Endothelial cell of umbilical vein (primary cell): ENCODE data around the gene GPR78. TPM values are rescaled to one million over a fixed set of nuclear protein-coding genes. Genes with fewer than 3 reads are reported as not detected.

Experiments
- BruUV-seq: library from RNA; stranded (reverse); fragments of 400-500 nt; replicated peaks from 2 replicates; lab custom pipeline; 2021; lab: Mats Ljungman, UMichigan
- CTCF ChIA-PET: fragments of 300-600, 350-600 bp; sonication (Branson Sonifier 250); formaldehyde crosslinking; loops from one replicate; lab custom pipeline; 2021; ENCODE audit warnings: antibody characterized with exemption, inconsistent platforms; lab: Charles Lee
- POLR2A ChIA-PET: fragments of 300-600, 350-600 bp; sonication (Branson Sonifier 250); formaldehyde crosslinking; loops from one replicate; lab custom pipeline; 2021; ENCODE audit warnings: antibody characterized with exemption, inconsistent platforms; lab: Charles Lee
- DNase-seq: peaks from one replicate; pipeline ENCODE4 v3.0.0-alpha.2; 2011; ENCODE audit warnings: low read depth, low spot score
- FAIRE-seq: peaks from 2 replicates; lab custom pipeline; 2011; peaks lifted over from hg19 to GRCh38; lab: Jason Lieb, UNC
- H2AFZ ChIP-seq: 2 replicates; pipeline ENCODE4 v1.6.0; 2012; ENCODE audit warnings: low read depth, low read length, control low read depth, inconsistent platforms
- H3K27ac ChIP-seq: 2 replicates; pipeline ENCODE4 v1.5.1; 2011; ENCODE audit warnings: low read depth, mild to moderate bottlenecking, control low read depth, low read length, moderate library complexity; ENCODE audit not compliant: insufficient read depth
- H3K27me3 ChIP-seq, 2 experiments: 2 replicates each; pipeline versions ENCODE4 v1.6.0 to v1.6.1; 2011; ENCODE audit warnings: low read length in 2 of 2, mixed read lengths in 1 of 2; ENCODE audit not compliant: control insufficient read depth in 2 of 2, insufficient read depth in 2 of 2
- H3K36me3 ChIP-seq, 2 experiments: 2 replicates in 1 of 2; 3 replicates in 1 of 2; pipeline ENCODE4 v1.5.1; 2011; ENCODE audit warnings: low read length in 2 of 2, mild to moderate bottlenecking in 1 of 2, moderate library complexity in 1 of 2; ENCODE audit not compliant: control insufficient read depth in 2 of 2, insufficient read depth in 2 of 2; ENCODE audit errors: extremely low read depth in 1 of 2
- H3K4me1 ChIP-seq: 3 replicates; pipeline ENCODE4 v1.5.1; 2011; ENCODE audit warnings: mild to moderate bottlenecking, low read length; ENCODE audit not compliant: control insufficient read depth, insufficient read depth; ENCODE audit errors: extremely low read depth
- H3K4me2 ChIP-seq: 2 replicates; pipeline ENCODE4 v1.6.1; 2011; ENCODE audit warnings: low read length, control low read depth, mixed read lengths; ENCODE audit not compliant: insufficient read depth
- H3K4me3 ChIP-seq, 3 experiments: fragments of 200-600 bp in 1 of 3; sonication (generic), shearing (Covaris generic) in 1 of 3; replicated peaks in 1 of 3; 2 replicates each; pipeline ENCODE4 v1.5.1; 2011 to 2016; ENCODE audit warnings: control low read depth in 3 of 3, low read length in 3 of 3, mild to moderate bottlenecking in 2 of 3, inconsistent platforms in 1 of 3, low read depth in 1 of 3, moderate library complexity in 1 of 3; ENCODE audit not compliant: insufficient read depth in 1 of 3
- H3K79me2 ChIP-seq: 2 replicates; pipeline ENCODE4 v1.6.0; 2012; ENCODE audit warnings: low read length, inconsistent platforms; ENCODE audit not compliant: control insufficient read depth, insufficient read depth
- H3K9ac ChIP-seq: replicated peaks from 2 replicates; pipeline ENCODE3; 2011; ENCODE audit warnings: low read length, control low read depth; ENCODE audit not compliant: insufficient read depth; ENCODE audit errors: extremely low read depth
- H3K9me1 ChIP-seq: replicated peaks from 3 replicates; pipeline ENCODE4 v1.6.0; 2011; ENCODE audit warnings: mild to moderate bottlenecking, low read length; ENCODE audit not compliant: control insufficient read depth, insufficient read depth; ENCODE audit errors: extremely low read depth
- H3K9me3 ChIP-seq: replicated peaks from 2 replicates; pipeline ENCODE4 v1.5.1; 2012; ENCODE audit warnings: low read length, inconsistent platforms; ENCODE audit not compliant: control insufficient read depth, insufficient read depth
- H4K20me1 ChIP-seq: replicated peaks from 2 replicates; pipeline ENCODE3; 2011; ENCODE audit warnings: mild to moderate bottlenecking, low read length; ENCODE audit not compliant: control insufficient read depth, insufficient read depth; ENCODE audit errors: extremely low read depth
- CTCF ChIP-seq, 2 donors: IDR thresholded peaks; 1 replicate in 1 of 2; 2 replicates in 1 of 2; pipeline ENCODE4 v1.5.1; 2011; ENCODE audit warnings: low read length in 2 of 2, mild to moderate bottlenecking in 2 of 2, moderate library complexity in 2 of 2, control low read depth in 1 of 2, inconsistent platforms in 1 of 2, low read depth in 1 of 2; ENCODE audit not compliant: insufficient read depth in 1 of 2; ENCODE audit errors: extremely low read depth in 1 of 2
- EZH2 ChIP-seq: IDR thresholded peaks from 2 replicates; pipeline ENCODE4 v1.6.1; 2012; ENCODE audit warnings: borderline replicate concordance, low read depth, mild to moderate bottlenecking, moderate library complexity, low read length, inconsistent platforms; ENCODE audit not compliant: severe bottlenecking
- FOS ChIP-seq: IDR thresholded peaks from 2 replicates; pipeline ENCODE4 v1.6.1; 2011; ENCODE audit warnings: mild to moderate bottlenecking, low read length, moderate library complexity, borderline replicate concordance; ENCODE audit not compliant: insufficient read depth
- GATA2 ChIP-seq: IDR thresholded peaks from 2 replicates; pipeline ENCODE4 v1.7.0; 2011; ENCODE audit warnings: low read depth, mild to moderate bottlenecking, moderate library complexity, mixed read lengths, low read length; ENCODE audit not compliant: insufficient read length, insufficient read depth
- JUN ChIP-seq: IDR thresholded peaks from 2 replicates; pipeline ENCODE4 v1.6.1; 2011; ENCODE audit warnings: borderline replicate concordance, low read depth; ENCODE audit not compliant: insufficient read length, insufficient read depth
- MYC ChIP-seq: IDR thresholded peaks from one replicate; pipeline ENCODE4 v1.6.1; 2011; ENCODE audit warnings: mild to moderate bottlenecking, low read depth, low read length
- POLR2A ChIP-seq: IDR thresholded peaks from 2 replicates; pipeline ENCODE4 v1.6.1; 2012; ENCODE audit warnings: low read depth, mild to moderate bottlenecking, control low read depth, low read length
- POLR2AphosphoS5 ChIP-seq: IDR thresholded peaks from 2 replicates; pipeline ENCODE4 v1.6.1; 2012; ENCODE audit warnings: low read depth, mild to moderate bottlenecking, control low read depth, low read length, moderate library complexity; ENCODE audit not compliant: insufficient read depth
- dilution Hi-C: fragments of 300-500 bp; cut with MboI; formaldehyde crosslinking; loops from one replicate; pipeline ENCODE4 v1.15.0; 2019; ENCODE audit warnings: low sequenced_read_pairs; ENCODE audit not compliant: extremely low pct_ligation_motif_present
- intact Hi-C: fragments of 100-400 bp; cut with micrococcal nuclease; formaldehyde crosslinking; loops from one replicate; pipeline ENCODE4 v1.10.0; 2022
- polyA plus RNA-seq, 4 experiments: library from polyadenylated mRNA; depleted of rRNA in 3 of 4; stranded (reverse) in 3 of 4; unstranded in 1 of 4; fragments of >200 nt; gene quantifications; 2 replicates each; pipeline versions ENCODE4 v1.2.1 to v1.2.3, GENCODE V29; 2011 to 2012; ENCODE audit warnings: missing spikeins in 1 of 4
- total RNA-seq: library from RNA; stranded (reverse); gene quantifications from 2 replicates; pipeline ENCODE4 v1.2.3, GENCODE V29; 2021
- TF ChIP-seq, protein P1 (sequence below): IDR thresholded peaks from 2 replicates; pipeline ENCODE4 v1.6.1; 2011; ENCODE audit not compliant: insufficient read depth, insufficient read length

GPR78 gene
- total and polyA plus RNA-seq, 2 donors (not counting 3 experiments of a cell fraction or from before 2014, with no cell fraction given), result not detected

- dilution Hi-C loops, result no loop called here
- H3K27ac ChIP-seq, result no peak overlapping the region
Measured at GRCh38 chr4:8553216-8553615, 27.0 kb upstream of the GPR78 start.

More at GRCh38 chr4:8553216-8553615, 27.0 kb upstream of the GPR78 start:
- no TSS peak for BruUV-seq
- Histone ChIP-seq H3K9me1 (no peaks in the 10 kb centered on the region), H3K4me1 (no peaks in the 10 kb centered on the region), H3K79me2 (no peaks in the 10 kb centered on the region), H3K4me2 (no peak overlapping the region), H3K9ac (no peak overlapping the region), H4K20me1 (no peaks in the 10 kb centered on the region), H3K36me3 (no peaks in the 10 kb centered on the region), H3K27me3 (no peaks in the 10 kb centered on the region), H3K4me3 (no peak overlapping the region), H3K9me3 (no peaks in the 10 kb centered on the region), H2AFZ (no peak overlapping the region)
- intact Hi-C loops, result no loop called here
- DNase-seq (no peak), FAIRE-seq (no peak)
- CTCF ChIA-PET, result no interaction called here
- POLR2A ChIA-PET, result no interaction called here
- TF ChIP-seq, protein P1, sequence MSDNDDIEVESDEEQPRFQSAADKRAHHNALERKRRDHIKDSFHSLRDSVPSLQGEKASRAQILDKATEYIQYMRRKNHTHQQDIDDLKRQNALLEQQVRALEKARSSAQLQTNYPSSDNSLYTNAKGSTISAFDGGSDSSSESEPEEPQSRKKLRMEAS, result no peak
- TF ChIP-seq FOS (no peak), JUN (no peak), MYC (no peak), CTCF (IDR thresholded peaks at IDR 0.05; ENCODE audit: extremely low read depth in 1 of 2, insufficient read depth in 1 of 2, low read depth in 1 of 2, low read length in 2 of 2) (no peak), GATA2 (no peak), POLR2AphosphoS5 (no peak), EZH2 (no peak), POLR2A (no peak)
